Renal pelvis (tissue), 4 donors: ENCODE data around the gene BOC. TPM values are rescaled to one million over a fixed set of nuclear protein-coding genes. Genes with fewer than 3 reads are reported as not detected.

Experiments used
- DNase-seq: peaks from one replicate; pipeline ENCODE4 v3.0.0-alpha.2; 2013
- polyA plus RNA-seq, 3 donors: library from polyadenylated mRNA; unstranded; fragments of 120-200 nt; gene quantifications; one replicate each; pipeline ENCODE4 v1.2.1, GENCODE V29; 2013; ENCODE audit not compliant: insufficient read length in 3 of 3

Gene BOC
- polyA plus RNA-seq, 3 donors = 20.7 to 30.7 (median 24.2) TPM

GRCh38 chr3:113185194-113185835 lies 26.0 kb upstream of the BOC start:
- DNase-seq = no peak

DNA sequence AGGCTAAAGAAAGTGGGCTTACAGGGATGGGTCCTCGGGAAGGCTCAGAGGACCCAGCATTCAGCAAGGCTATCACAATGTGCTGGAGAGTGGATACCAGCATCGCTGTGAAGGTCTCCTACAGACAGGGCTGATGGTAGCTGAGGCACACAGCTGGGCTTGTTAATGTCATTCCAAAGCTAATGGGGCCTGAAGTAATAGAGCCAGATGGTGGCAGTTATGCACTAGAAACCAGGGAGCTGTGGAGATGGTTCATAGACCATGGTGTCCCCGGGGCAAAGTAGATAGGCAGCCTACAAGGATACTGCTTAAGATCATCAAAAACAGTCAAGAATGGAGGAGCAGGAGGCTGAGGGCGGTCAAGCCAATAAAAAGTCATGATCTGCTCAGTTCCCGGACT lies 24.8 kb upstream of the BOC start:
- DNase-seq = no peak

DNA sequence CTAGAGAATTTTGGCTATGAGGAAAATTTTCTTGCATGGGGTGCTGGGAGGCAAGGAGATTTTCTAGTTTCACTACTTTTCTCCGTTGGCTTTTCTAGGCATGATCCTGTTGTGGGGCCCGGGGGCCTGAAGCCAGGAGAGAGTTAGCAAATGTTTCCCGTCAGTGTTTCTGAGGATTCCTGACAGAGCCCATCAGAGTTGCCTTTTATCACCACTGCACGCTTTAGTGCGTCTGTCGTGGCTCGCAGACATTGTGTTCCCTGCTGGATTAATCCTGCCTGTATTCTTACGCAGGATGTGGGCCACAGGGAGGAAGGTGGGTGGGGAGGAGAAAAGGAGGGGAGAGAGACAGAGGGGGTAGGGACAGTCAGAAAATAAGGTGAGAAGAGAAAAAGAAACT lies 18.1 kb upstream of the BOC start:
- no peak for DNase-seq

DNA sequence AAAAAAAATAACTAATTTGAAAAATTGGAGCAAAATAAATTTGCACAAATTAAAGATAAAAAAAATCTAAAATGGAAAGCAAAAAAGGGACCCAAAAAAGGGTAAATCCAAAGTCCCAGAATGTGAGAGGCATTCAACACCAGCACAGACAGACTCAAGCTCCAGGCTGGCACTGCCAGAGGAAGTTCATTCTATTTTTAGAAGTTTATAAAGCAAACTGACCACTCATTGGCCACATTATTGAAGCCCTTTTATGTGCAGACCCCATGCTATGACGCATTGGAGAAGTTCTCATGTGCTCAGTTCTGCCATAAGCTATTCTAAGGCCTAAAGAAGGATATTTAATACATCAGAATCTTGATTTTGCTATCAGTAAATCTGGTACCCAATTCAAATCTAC lies 17.6 kb upstream of the BOC start:
- no peak for DNase-seq

DNA sequence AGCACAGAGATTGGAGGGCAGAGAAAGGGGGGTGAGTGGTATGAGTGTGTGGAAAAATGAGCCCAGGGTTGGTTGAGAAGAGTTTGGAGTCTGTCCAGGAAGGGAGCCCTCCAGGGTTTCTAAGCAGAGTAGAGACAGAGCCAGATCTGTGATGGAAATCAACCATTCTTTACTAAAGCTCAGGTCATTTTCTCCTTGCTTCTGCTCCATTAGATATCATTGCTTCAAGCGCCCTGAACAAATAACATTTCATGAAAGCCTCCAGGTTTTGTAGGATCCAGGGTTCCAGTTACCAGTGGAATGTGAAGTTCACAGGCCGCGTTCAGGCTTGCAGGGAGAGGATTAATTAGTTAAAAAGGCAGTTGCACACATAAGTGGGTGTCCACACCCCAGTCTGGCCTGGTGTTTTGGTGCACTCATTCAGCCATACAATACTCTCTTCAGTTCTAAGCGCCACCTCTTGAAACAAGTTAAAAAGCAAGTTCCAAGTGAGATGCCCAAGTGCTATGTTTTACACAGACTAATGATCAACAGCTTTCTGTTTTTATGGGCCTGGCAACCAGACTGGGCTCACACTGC lies 16.4 kb upstream of the BOC start:
- DNase-seq = no peak

GRCh38 chr3:113200351-113200750 lies 11.0 kb upstream of the BOC start:
- DNase-seq = no peak

GRCh38 chr3:113200946-113201345 lies 10.4 kb upstream of the BOC start:
- DNase-seq = no peak

GRCh38 chr3:113204371-113204770 lies 7.0 kb upstream of the BOC start:
- DNase-seq = no peak

- no peak for DNase-seq
Measured at GRCh38 chr3:113205481-113205880, 5.9 kb upstream of the BOC start.

- no peak for DNase-seq
Measured at GRCh38 chr3:113210604-113211329, 590 bp upstream of the BOC start.

DNA sequence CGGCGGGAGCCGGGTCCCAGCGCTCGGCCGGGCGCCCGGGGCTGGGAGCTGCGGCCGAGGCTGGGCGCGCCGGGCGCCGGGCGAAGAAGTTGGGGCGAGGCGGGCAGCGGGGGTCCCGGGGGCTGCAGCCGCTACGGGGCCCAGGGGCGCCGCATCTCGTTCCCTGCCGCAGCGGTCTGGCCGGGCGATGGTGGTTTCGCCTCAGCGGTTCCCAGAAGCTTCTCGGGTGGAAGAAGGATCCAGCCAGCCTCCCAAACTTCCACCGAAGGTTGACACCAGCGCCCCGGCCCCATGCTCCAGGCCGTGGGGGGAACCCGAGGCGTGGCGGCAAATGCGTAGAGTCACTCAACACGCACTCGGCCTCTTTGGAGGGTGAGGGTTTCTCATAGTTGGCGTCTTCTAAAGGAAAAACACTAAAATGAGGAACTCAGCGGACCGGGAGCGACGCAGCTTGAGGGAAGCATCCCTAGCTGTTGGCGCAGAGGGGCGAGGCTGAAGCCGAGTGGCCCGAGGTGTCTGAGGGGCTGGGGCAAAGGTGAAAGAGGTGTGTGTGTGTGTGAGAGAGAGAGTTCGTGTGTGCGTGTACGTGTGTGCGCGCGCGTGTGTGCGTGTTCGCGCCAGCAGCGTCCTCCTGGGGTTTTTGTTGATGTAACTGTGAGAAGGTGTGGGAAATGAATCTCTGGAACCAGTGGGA lies 940 bp downstream of the BOC start:
- no peak for DNase-seq

DNA sequence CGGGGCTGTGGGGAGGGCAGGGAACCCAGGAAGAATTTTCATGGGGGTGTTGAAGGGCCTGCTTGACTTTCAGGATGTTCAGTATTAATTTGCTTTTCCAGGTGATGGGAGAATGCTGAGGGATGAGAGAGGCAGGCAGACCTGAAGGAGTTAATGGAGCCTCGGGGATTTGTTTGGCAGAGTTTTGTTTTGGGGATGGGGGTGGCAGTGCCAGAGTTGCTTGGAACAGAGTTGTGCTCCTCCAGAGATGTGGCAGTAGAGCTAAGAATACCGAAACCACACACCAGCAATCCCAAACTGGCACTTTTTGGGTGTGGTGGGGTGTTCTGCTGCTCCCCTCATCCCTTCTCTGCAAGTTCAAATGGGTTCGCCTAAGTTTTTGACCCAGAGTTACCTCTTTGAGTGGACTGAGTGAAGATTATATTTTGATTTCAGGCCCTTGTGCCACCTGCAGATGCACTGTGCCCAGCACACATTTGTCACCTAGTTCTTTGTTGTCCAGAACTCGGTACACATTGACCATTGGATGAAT lies 1.6 kb downstream of the BOC start:
- DNase-seq = no peak

- DNase-seq = no peak
Measured at GRCh38 chr3:113213896-113214587, 2.7 kb downstream of the BOC start.

DNA sequence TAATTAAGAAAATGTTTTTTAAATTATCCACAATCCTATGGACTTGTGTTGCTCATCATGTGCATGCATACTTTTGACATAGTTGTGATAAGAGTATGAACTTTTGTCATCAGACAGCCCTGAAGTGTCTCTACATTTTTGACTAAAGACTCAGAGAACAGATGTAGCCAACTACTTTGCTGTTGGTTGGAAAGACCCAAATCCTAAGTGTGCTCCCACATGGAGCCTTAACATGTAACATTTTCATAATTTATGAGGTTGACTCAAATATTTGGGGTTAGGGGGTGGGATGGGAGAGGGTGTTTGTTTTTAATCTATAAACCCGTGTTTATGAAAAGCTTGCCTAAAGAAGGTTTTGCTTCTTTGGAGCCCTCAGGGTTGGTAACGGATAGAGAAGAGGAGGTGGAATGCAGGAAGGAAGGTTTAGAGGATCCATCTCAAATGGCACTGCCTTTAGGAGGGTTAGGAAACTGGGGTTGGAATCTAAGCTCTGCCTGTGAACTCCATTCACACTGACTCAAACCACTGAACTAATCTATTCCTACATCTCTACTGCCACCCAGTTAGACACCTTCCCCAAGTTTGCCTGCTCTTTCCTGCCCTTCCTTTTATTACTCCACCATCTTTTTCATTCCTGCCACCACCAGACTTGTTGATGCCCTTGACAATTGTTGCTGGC lies 3.7 kb downstream of the BOC start:
- DNase-seq = no peak

- no peak for DNase-seq
Measured at GRCh38 chr3:113216393-113216792, 5.0 kb downstream of the BOC start.

DNA sequence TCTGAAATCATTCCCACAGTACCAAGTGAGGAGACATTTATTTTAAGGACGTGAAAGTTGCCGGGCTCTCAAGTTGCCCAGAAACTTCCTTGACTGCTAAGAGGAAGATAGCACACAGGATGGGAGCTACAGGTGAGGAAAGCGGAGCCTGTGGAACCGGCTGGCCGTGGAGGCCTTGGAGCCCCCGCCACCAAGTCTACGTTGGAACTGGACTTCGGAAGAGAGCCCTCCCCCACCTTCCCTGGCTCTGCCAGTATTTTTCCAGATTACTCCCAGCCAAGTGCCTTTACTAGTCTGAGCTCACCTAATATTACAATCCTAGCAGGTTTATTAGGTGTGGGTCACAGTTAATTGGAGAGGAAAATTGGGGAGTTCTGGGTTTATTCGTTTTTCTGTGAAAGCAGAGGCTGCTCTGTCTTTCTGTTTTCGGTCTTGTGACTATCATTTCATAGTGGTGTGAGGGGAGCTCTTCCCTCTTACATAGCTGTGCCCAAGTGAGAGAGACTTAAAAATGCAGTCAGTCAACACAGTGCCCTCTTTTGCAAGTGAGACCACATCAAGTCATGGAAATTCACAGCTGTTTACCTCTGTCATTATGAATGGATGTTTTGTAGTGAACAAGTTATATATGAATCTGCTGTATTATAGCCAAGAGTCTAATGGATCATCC lies 6.8 kb downstream of the BOC start:
- no peak for DNase-seq

- DNase-seq = no peak
Measured at GRCh38 chr3:113218681-113219045, 7.3 kb downstream of the BOC start.

DNA sequence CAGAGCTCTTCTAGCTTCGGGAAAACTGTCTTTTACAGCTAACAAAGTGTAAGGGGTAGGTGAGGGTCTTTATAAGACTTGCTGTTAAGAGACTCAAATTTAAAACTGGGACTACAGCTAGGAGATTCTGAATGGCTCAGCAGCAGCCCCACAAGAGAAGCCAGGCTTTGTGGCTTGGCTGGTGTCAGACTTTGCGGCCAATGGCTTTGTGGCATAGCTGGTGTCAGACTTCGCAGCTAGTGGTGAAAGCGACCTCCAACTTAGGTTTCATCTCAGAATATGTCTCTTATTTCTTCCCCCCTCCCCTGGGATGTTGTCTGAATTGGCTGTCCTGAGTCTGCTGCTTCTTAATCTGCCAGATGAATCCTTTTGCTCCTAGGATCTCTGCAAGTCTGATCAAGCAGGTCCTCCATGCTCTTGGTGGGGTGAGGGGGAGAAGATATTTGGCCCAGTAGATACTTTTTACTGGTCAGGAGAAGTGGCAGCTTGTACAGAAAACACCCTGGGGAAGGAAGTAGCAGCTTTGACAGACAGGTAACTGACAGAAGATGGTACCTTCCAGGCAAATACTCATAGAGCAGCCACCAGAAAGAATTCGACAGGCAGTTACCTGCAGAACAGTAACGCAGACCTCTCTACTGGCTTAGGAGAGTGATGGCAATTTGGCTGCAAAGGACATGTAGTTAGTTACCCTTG lies 8.4 kb downstream of the BOC start:
- no peak for DNase-seq

DNA sequence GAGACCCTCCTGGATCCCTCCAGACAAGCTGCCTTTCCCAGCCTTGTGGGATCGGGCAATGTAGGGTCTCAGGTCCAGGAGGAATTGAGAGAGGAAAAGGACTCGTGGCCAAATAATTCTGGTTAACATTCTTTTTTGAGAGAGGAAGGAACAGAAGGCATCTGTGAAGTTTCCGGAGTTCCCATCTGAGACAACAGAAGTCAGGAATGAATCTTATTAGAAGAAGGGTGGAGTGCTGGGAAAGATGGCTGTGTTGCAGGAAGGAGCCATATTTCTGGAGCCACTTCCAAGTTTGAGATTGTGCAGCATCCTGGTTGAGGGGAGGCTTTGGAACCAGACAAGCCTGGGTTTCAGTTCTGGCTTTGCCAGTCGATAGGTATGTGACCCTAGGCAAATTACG lies 9.4 kb downstream of the BOC start:
- DNase-seq = no peak

GRCh38 chr3:113221721-113222257 lies 10.4 kb downstream of the BOC start:
- no peak for DNase-seq
